Neural cell (in vitro differentiated cells): ENCODE measurements around the gene PTPRZ1.

Experiments
- CTCF ChIP-seq: fragments of 450-650 bp; IDR thresholded peaks from 2 replicates; pipeline ENCODE4 v1.5.1; 2014; ENCODE audit warnings: antibody characterized with exemption, mild to moderate bottlenecking, moderate library complexity; ENCODE audit not compliant: poor library complexity, severe bottlenecking
- EP300 ChIP-seq: fragments of 450-650 bp; conservative IDR thresholded peaks from 2 replicates; pipeline ENCODE4 v1.6.1; 2014; ENCODE audit warnings: antibody characterized with exemption, mild to moderate bottlenecking, moderate library complexity; ENCODE audit not compliant: poor library complexity, severe bottlenecking
- EZH2 ChIP-seq: fragments of 200-600, 300-800 bp; shearing (Covaris generic), sonication (generic); IDR thresholded peaks from 2 replicates; pipeline ENCODE4 v1.6.1; 2014; ENCODE audit warnings: antibody characterized with exemption, low read length, borderline replicate concordance, mild to moderate bottlenecking; ENCODE audit not compliant: insufficient read depth, poor library complexity, severe bottlenecking
- POLR2AphosphoS5 ChIP-seq: IDR thresholded peaks from 2 replicates; pipeline ENCODE4 v1.6.1; 2012
- RAD21 ChIP-seq: fragments of 450-650 bp; conservative IDR thresholded peaks from 2 replicates; pipeline ENCODE4 v1.6.1; 2014; ENCODE audit warnings: antibody characterized with exemption, mild to moderate bottlenecking, moderate library complexity
- REST ChIP-seq: IDR thresholded peaks from 2 replicates; pipeline ENCODE4 v1.6.1; 2012; ENCODE audit warnings: borderline replicate concordance
- SMC3 ChIP-seq: fragments of 450-650 bp; conservative IDR thresholded peaks from 2 replicates; pipeline ENCODE4 v1.6.1; 2014; ENCODE audit warnings: antibody characterized with exemption, mild to moderate bottlenecking, moderate library complexity; ENCODE audit not compliant: poor library complexity

- no peak for TF ChIP-seq EZH2
- no peak for TF ChIP-seq EP300
- TF ChIP-seq RAD21 = no peak
- no peak for TF ChIP-seq CTCF
- no peak for TF ChIP-seq POLR2AphosphoS5
- no peak for TF ChIP-seq SMC3
- TF ChIP-seq REST = no peak
Measured at GRCh38 chr7:122067077-122067476, 194.1 kb downstream of the PTPRZ1 start.
